Duodenal mucosa (tissue), 2 donors: Measurements from ENCODE around the gene SRD5A1.
"Not testable (repeated sequence)": the region's sequence is repeated elsewhere in the genome, so short reads cannot be mapped to it uniquely, and the experiment has no call there.

ENCODE experiments used
- H3K27ac ChIP-seq: one replicate; pipeline ENCODE4 v1.7.0; 2013; ENCODE audit warnings: low read depth, low read length
- H3K27me3 ChIP-seq, 2 donors: one replicate each; pipeline ENCODE4 v1.7.0; 2013; ENCODE audit warnings: low read length in 2 of 2, control low read depth in 1 of 2; ENCODE audit not compliant: insufficient read depth in 2 of 2, control insufficient read depth in 1 of 2
- H3K36me3 ChIP-seq, 2 donors: one replicate each; pipeline ENCODE4 v1.7.0; 2013; ENCODE audit warnings: low read length in 2 of 2, control low read depth in 1 of 2; ENCODE audit not compliant: insufficient read depth in 2 of 2, control insufficient read depth in 1 of 2
- H3K4me1 ChIP-seq, 2 donors: one replicate each; pipeline ENCODE4 v1.7.0; 2013; ENCODE audit warnings: low read length in 2 of 2, control low read depth in 1 of 2; ENCODE audit not compliant: insufficient read depth in 2 of 2, control insufficient read depth in 1 of 2
- H3K4me3 ChIP-seq, 2 donors: one replicate each; pipeline ENCODE4 v1.7.0; 2013; ENCODE audit warnings: low read length in 2 of 2, low read depth in 1 of 2
- H3K9ac ChIP-seq, 2 donors: one replicate each; pipeline ENCODE4 v1.7.0; 2013; ENCODE audit warnings: low read length in 2 of 2, low read depth in 1 of 2
- H3K9me3 ChIP-seq, 2 donors: one replicate each; pipeline ENCODE4 v1.7.0; 2013; ENCODE audit warnings: low read length in 2 of 2, control low read depth in 1 of 2; ENCODE audit not compliant: control insufficient read depth in 1 of 2

The SRD5A1 gene

GRCh38 chr5:6660688-6661087 is 27.4 kb downstream of the SRD5A1 start:
- peaks cover 6 to 7% of the 10 kb centered on the region in 2 donors for H3K9me3 ChIP-seq
- H3K27ac ChIP-seq, result no peak overlapping the region
- peaks cover 9 to 10% of the 10 kb centered on the region in 2 donors for H3K4me1 ChIP-seq
- peaks cover 16 to 24% of the 10 kb centered on the region in 2 donors for H3K36me3 ChIP-seq
- peak overlapping the region in 1 of 2 donors; percentile 13 for H3K9ac ChIP-seq
- H3K4me3 ChIP-seq, result peak overlapping the region; percentile 5 to 33
- H3K27me3 ChIP-seq, result no peaks in the 10 kb centered on the region

GRCh38 chr5:6666762-6667161 is 33.5 kb downstream of the SRD5A1 start:
- no peak overlapping the region for H3K27ac ChIP-seq
- no peak overlapping the region for H3K4me3 ChIP-seq
- no peaks in the 10 kb centered on the region for H3K9me3 ChIP-seq
- no peaks in the 10 kb centered on the region for H3K4me1 ChIP-seq
- H3K27me3 ChIP-seq, result no peaks in the 10 kb centered on the region
- H3K36me3 ChIP-seq, result peaks cover 0 to 9% of the 10 kb centered on the region in 2 donors
- H3K9ac ChIP-seq, result no peak overlapping the region

GRCh38 chr5:6667648-6668047 is 34.4 kb downstream of the SRD5A1 start:
- Histone ChIP-seq H3K4me3 (no peak overlapping the region), H3K36me3 (peaks cover 0 to 9% of the 10 kb centered on the region in 2 donors), H3K9me3 (no peaks in the 10 kb centered on the region), H3K9ac (no peak overlapping the region), H3K27me3 (no peaks in the 10 kb centered on the region), H3K4me1 (no peaks in the 10 kb centered on the region), H3K27ac (no peak overlapping the region)

GRCh38 chr5:6668717-6669116 is 35.5 kb downstream of the SRD5A1 start:
- not testable (repeated sequence) for H3K27ac ChIP-seq, H3K9ac ChIP-seq, H3K27me3 ChIP-seq, H3K36me3 ChIP-seq, H3K4me3 ChIP-seq, H3K4me1 ChIP-seq, H3K9me3 ChIP-seq

- Histone ChIP-seq H3K27me3 (no peaks in the 10 kb centered on the region), H3K4me3 (no peak overlapping the region), H3K27ac (no peak overlapping the region), H3K36me3 (peaks cover 0 to 7% of the 10 kb centered on the region in 2 donors), H3K9ac (no peak overlapping the region), H3K4me1 (no peaks in the 10 kb centered on the region), H3K9me3 (no peaks in the 10 kb centered on the region)
Measured at GRCh38 chr5:6673031-6673430, 39.8 kb downstream of the SRD5A1 start.

GRCh38 chr5:6673963-6674362 is 40.7 kb downstream of the SRD5A1 start:
- Histone ChIP-seq H3K9ac (no peak overlapping the region), H3K4me1 (no peaks in the 10 kb centered on the region), H3K27me3 (no peaks in the 10 kb centered on the region), H3K27ac (no peak overlapping the region), H3K36me3 (peaks cover 0 to 7% of the 10 kb centered on the region in 2 donors), H3K9me3 (no peaks in the 10 kb centered on the region), H3K4me3 (no peak overlapping the region)

GRCh38 chr5:6674421-6674820 is 41.2 kb downstream of the SRD5A1 start:
- Histone ChIP-seq H3K9ac (no peak overlapping the region), H3K9me3 (no peaks in the 10 kb centered on the region), H3K4me1 (no peaks in the 10 kb centered on the region), H3K36me3 (peaks cover 0 to 7% of the 10 kb centered on the region in 2 donors), H3K27me3 (no peaks in the 10 kb centered on the region), H3K27ac (no peak overlapping the region), H3K4me3 (no peak overlapping the region)

GRCh38 chr5:6674886-6675285 is 41.6 kb downstream of the SRD5A1 start:
- H3K27ac ChIP-seq, result no peak overlapping the region
- H3K27me3 ChIP-seq, result no peaks in the 10 kb centered on the region
- H3K9me3 ChIP-seq, result no peaks in the 10 kb centered on the region
- no peaks in the 10 kb centered on the region for H3K4me1 ChIP-seq
- H3K4me3 ChIP-seq, result no peak overlapping the region
- no peak overlapping the region for H3K9ac ChIP-seq
- H3K36me3 ChIP-seq, result peaks cover 0 to 5% of the 10 kb centered on the region in 2 donors

- H3K27me3 ChIP-seq, result no peaks in the 10 kb centered on the region
- H3K9me3 ChIP-seq, result no peaks in the 10 kb centered on the region
- H3K4me1 ChIP-seq, result no peaks in the 10 kb centered on the region
- no peak overlapping the region for H3K4me3 ChIP-seq
- H3K36me3 ChIP-seq, result no peaks in the 10 kb centered on the region
- no peak overlapping the region for H3K9ac ChIP-seq
- no peak overlapping the region for H3K27ac ChIP-seq
Measured at GRCh38 chr5:6675784-6676491, 42.7 kb downstream of the SRD5A1 start.

GRCh38 chr5:6676702-6677101 is 43.5 kb downstream of the SRD5A1 start:
- H3K4me3 ChIP-seq, result no peak overlapping the region
- no peaks in the 10 kb centered on the region for H3K36me3 ChIP-seq
- no peaks in the 10 kb centered on the region for H3K4me1 ChIP-seq
- no peak overlapping the region for H3K27ac ChIP-seq
- no peaks in the 10 kb centered on the region for H3K9me3 ChIP-seq
- no peak overlapping the region for H3K9ac ChIP-seq
- no peaks in the 10 kb centered on the region for H3K27me3 ChIP-seq
